GM12801 (cell line): ENCODE data around the gene MAVS.

Source experiments
- TF ChIP-seq, protein P1 (sequence below): IDR thresholded peaks from one replicate; pipeline ENCODE4 v1.5.1; 2011; ENCODE audit warnings: control low read depth; ENCODE audit not compliant: insufficient read length; ENCODE audit errors: extremely low read depth

The MAVS gene

DNA sequence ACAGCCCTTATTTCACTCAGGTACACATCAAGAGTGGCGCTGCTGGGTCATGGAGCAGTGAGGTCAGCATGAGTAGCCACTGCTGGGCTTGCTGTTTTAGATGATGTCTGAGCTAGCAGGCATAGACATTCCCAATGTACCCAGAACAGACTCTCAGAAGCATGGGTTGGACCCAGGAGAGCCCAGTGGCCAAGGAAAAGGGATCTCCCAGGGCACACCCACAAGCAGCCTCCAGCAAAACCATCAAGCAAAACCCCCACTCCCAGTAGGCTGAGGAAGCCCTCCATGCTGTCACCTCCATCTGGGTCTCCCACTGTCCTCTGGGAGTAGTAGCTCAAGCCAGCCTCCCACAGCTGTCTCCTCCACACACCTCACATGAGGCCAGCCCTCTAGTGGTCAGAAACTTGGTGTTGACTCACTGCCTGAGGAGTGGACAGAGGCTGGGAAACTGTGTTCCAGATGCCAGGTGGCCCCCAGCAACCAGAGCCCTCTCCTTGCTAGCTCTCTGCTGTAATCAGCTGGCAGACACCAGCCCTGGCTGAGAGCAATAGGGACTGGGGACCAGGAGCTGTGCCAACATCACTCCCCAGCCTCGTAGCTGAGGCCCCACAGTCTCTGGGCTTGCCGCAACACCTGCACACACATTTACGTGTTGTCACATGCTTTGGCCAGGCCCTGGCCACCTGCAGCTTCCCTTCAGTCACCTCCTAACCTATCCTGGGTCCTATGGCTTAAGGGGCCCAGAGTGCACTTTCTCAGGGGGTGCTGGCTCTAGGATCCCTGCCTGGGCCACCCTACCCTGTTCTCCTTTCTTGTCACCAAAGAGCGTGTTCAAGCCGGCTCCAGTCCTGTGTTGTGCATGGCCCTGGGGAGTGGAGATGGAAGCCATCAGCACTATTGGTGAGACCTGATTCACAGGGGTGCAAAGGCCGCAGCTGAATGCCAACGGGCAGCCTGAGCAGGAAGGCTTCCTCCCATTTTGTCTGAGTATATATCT, 28.2 kb upstream of the MAVS start:
- TF ChIP-seq, protein P1, sequence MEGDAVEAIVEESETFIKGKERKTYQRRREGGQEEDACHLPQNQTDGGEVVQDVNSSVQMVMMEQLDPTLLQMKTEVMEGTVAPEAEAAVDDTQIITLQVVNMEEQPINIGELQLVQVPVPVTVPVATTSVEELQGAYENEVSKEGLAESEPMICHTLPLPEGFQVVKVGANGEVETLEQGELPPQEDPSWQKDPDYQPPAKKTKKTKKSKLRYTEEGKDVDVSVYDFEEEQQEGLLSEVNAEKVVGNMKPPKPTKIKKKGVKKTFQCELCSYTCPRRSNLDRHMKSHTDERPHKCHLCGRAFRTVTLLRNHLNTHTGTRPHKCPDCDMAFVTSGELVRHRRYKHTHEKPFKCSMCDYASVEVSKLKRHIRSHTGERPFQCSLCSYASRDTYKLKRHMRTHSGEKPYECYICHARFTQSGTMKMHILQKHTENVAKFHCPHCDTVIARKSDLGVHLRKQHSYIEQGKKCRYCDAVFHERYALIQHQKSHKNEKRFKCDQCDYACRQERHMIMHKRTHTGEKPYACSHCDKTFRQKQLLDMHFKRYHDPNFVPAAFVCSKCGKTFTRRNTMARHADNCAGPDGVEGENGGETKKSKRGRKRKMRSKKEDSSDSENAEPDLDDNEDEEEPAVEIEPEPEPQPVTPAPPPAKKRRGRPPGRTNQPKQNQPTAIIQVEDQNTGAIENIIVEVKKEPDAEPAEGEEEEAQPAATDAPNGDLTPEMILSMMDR = no peak

DNA sequence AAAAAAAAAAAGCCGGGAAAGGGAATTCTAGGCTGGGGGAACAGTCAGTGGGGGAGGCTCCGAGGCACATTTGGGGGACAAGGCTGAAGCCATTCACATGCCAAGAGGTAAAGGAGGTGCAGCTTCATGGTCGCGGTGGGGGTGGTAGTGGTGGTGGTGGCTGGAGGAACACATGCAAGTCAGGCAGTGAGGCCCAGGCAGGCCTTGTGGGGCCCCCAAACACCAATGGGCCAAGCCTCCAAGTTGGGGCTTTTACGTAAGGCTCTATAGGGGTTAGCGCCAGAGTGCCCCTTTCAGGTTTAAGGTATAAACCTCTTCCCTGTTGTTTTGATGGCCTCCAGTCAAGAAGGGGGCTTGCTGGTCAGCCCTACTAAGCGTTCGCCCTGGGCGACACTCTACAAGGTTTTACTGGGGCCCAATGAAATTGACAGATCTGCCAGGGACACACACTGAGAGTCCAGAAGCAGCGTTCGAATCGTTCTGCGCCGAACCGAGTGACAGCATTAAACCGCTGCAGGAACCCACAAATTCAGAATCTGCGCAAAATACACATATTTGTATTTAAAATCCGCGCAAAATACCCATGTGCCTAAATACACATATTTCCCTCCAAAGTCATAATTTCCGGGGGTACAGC, 27.1 kb upstream of the MAVS start:
- TF ChIP-seq, protein P1 = no peak

DNA sequence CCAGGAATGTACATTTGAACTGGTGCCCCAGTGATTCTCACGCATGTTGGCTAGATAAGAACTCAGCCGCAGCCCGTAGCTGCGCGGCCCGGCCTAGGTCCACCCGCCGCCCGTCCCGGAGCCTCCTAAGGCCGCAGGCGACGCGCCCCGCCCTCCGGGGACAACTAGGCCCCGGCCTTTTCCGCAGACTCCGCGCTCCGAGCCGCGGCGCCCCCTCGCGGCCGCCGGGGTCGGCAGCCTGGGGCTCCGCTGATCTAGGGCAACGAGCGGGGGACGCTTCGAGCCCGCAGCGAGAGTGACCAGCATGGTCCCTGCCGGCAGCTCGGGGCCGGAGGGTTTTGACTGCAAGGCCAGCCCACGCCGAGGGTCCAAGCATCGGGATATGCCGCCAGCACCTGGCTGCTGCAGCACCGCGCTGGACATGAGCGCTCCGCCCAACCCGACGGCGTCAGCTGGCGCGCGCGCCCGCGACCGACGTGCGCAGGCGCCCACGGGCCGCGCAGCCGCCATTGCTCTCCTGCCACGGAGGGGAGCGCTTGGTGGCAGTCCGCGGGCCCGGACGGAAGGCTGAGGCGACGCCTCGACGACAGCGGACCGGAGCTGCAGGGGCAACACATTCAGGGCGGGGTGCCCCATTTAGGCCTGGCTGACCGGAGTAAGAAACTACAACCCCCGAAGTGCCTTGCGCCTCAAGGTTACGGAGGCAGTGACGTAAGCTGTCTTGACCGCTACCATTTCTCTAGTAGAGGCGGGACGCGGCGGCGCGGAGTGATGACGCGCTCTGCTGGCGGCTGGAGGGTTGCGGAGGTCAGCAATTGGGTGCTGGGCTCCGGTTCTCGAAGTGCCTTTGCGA, 26.4 kb upstream of the MAVS start, which contains the start of gene AP5S1:
Gene AP5S1, plus strand, starts transcription at position 500 of the 853 bp plus-strand sequence. CDS start 1,571 bp downstream, outside the sequence.
- TF ChIP-seq, protein P1 = no peak

DNA sequence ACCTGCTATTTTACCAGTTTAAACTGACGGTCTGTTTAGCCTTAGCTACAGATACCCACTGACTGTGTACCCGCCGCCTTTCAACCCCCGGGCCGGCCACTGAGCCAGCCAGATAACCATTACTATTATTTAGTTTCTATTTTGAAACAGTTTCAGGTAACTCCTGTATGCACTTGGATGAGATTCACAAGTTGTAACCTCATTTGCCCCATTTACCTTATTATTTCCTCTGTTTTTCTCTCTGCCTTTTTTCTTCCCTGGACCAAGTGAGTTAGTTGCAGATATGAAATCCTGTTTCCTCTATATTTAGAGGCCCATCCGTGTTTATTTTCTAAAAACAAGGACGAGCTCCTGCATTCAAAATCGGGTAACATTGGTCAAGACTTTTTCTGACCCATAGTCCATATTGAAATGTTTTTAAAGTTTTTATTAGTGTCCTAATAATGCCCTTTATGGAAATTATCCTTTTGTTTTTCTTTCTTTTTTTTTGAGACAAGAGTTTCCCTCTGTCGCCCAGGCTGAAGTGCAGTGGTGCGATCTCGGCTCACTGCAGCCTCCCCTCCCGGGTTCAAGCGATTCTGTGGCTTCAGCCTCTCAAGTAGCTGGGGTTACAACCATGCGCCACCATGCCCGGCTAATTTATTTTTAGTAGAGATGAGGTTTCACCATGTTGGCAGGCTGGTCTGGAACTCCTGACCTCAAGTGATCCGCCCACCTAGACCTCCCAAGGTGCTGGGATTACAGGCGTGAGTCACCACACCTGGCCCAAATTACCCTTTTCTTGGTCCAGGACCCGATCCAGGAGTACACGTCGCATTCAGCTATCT, 25.5 kb upstream of the MAVS start:
- TF ChIP-seq, protein P1 = no peak

DNA sequence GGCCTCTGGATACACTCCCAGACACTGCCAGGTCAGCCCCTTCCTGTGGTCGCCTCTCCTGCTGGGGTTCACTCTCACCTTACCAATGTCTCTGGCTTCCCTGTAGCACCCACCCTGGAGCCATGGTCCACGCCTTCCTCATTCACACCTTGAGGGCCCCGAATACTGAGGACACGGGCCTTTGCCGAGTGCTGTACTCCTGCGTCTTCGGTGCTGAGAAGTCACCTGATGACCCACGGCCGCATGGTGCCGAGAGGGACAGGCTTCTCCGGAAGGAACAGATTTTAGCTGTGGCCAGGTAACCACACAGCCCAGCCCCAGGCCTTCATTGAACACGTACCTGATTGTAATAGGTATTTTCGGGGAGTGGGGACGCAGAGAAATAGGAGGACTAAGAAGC, 24.6 kb upstream of the MAVS start:
- TF ChIP-seq, protein P1 = no peak

DNA sequence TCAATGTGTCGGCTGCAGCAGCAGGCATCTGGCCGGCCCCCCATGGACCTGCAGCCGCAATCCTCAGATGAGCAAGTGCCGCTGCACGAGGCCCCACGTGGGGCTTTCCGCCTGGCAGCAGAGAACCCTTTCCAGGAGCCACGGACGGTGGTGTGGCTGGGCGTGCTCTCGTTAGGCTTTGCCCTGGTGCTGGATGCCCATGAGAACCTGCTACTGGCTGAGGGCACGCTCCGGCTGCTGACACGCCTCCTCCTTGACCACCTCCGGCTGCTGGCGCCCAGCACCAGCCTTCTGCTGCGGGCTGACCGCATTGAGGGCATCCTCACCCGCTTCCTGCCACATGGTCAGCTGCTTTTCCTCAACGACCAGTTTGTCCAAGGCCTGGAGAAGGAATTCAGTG, 22.8 kb upstream of the MAVS start:
- TF ChIP-seq, protein P1 = no peak
